22Rv1 (cell line): Measurements from ENCODE around the gene MT2A.

ENCODE experiments used
- ZFX ChIP-seq: fragments of 450-650 bp; IDR thresholded peaks from 2 replicates; pipeline ENCODE4 v1.6.1; 2017; ENCODE audit warnings: antibody characterized with exemption, borderline replicate concordance
- TF ChIP-seq, protein P1 (sequence below): fragments of 450-650 bp; IDR thresholded peaks from 2 replicates; pipeline ENCODE4 v1.5.1; 2017; ENCODE audit warnings: mild to moderate bottlenecking

- TF ChIP-seq, protein P1, sequence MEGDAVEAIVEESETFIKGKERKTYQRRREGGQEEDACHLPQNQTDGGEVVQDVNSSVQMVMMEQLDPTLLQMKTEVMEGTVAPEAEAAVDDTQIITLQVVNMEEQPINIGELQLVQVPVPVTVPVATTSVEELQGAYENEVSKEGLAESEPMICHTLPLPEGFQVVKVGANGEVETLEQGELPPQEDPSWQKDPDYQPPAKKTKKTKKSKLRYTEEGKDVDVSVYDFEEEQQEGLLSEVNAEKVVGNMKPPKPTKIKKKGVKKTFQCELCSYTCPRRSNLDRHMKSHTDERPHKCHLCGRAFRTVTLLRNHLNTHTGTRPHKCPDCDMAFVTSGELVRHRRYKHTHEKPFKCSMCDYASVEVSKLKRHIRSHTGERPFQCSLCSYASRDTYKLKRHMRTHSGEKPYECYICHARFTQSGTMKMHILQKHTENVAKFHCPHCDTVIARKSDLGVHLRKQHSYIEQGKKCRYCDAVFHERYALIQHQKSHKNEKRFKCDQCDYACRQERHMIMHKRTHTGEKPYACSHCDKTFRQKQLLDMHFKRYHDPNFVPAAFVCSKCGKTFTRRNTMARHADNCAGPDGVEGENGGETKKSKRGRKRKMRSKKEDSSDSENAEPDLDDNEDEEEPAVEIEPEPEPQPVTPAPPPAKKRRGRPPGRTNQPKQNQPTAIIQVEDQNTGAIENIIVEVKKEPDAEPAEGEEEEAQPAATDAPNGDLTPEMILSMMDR: no peak
- TF ChIP-seq ZFX: no peak
Observed at GRCh38 chr16:56652600-56652999, 44.2 kb downstream of the MT2A start.
